OCI-LY7 (cell line): ENCODE data around the gene HTT. TPM values are rescaled to one million over a fixed set of nuclear protein-coding genes. Genes with fewer than 3 reads are reported as not detected.

ENCODE experiments used
- BruUV-seq: library from RNA; stranded (reverse); fragments of 400-500 nt; replicated peaks from 2 replicates; lab custom pipeline; 2021; lab: Mats Ljungman, UMichigan
- CTCF ChIA-PET: fragments of 300-600 bp; sonication (Branson Sonifier 250); formaldehyde crosslinking; loops from one replicate; lab custom pipeline; 2022; ENCODE audit warnings: antibody characterized with exemption; ENCODE audit not compliant: unreplicated experiment; lab: Charles Lee
- POLR2A ChIA-PET: fragments of 300-600 bp; sonication (Branson Sonifier 250); formaldehyde crosslinking; loops from one replicate; lab custom pipeline; 2022; ENCODE audit warnings: antibody characterized with exemption; lab: Charles Lee
- DNase-seq: peaks from one replicate; pipeline ENCODE4 v3.0.0-alpha.2; 2015; ENCODE audit warnings: low spot score
- H2AFZ ChIP-seq: fragments of 200-600 bp; sonication (generic), shearing (Covaris generic); 2 replicates; pipeline ENCODE4 v1.6.1; 2014; ENCODE audit warnings: mild to moderate bottlenecking, antibody characterized with exemption, low read length, moderate library complexity
- H3K27ac ChIP-seq: fragments of 200-600 bp; sonication (generic); 2 replicates; pipeline ENCODE4 v1.5.1; 2014; ENCODE audit warnings: mixed run types, low read depth, mild to moderate bottlenecking, moderate library complexity, low read length, inconsistent platforms; ENCODE audit not compliant: poor library complexity, severe bottlenecking
- H3K36me3 ChIP-seq: fragments of 200-600 bp; sonication (generic); 2 replicates; pipeline ENCODE4 v1.6.1; 2014; ENCODE audit warnings: mild to moderate bottlenecking, antibody characterized with exemption, low read length, moderate library complexity, mixed read lengths; ENCODE audit not compliant: insufficient read depth
- H3K4me1 ChIP-seq: fragments of 200-600 bp; sonication (generic); 2 replicates; pipeline ENCODE4 v1.5.1; 2014; ENCODE audit warnings: mild to moderate bottlenecking, low read length; ENCODE audit not compliant: insufficient read depth, poor library complexity, severe bottlenecking
- H3K4me2 ChIP-seq: fragments of 200-600 bp; sonication (generic); 2 replicates; pipeline ENCODE4 v1.6.1; 2014; ENCODE audit warnings: mild to moderate bottlenecking, low read length
- H3K4me3 ChIP-seq: fragments of 200-600 bp; sonication (generic); 2 replicates; pipeline ENCODE4 v1.5.1; 2014; ENCODE audit warnings: mild to moderate bottlenecking, low read depth, low read length; ENCODE audit not compliant: poor library complexity, severe bottlenecking
- H3K79me2 ChIP-seq: fragments of 200-600 bp; sonication (generic); 2 replicates; pipeline ENCODE4 v1.6.1; 2016; ENCODE audit warnings: low read depth, mild to moderate bottlenecking, low read length, moderate library complexity, mixed read lengths; ENCODE audit not compliant: insufficient read depth
- H3K9me2 ChIP-seq: fragments of 200-600 bp; sonication (generic); 2 replicates; pipeline ENCODE4 v1.6.1; 2016; ENCODE audit warnings: mild to moderate bottlenecking, low read length, mixed read lengths; ENCODE audit not compliant: insufficient read depth
- H3K9me3 ChIP-seq: fragments of 200-600 bp; sonication (generic); 2 replicates; pipeline ENCODE4 v1.6.1; 2014; ENCODE audit warnings: mild to moderate bottlenecking, mixed run types, low read length, mixed read lengths
- H4K20me1 ChIP-seq: fragments of 200-600 bp; sonication (generic); 2 replicates; pipeline ENCODE4 v1.6.1; 2014; ENCODE audit warnings: mild to moderate bottlenecking, antibody characterized with exemption, low read length, moderate library complexity, mixed read lengths; ENCODE audit not compliant: insufficient read depth
- CTCF ChIP-seq: fragments of 200-600 bp; sonication (generic); conservative IDR thresholded peaks from 2 replicates; pipeline ENCODE4 v1.5.1; 2014; ENCODE audit warnings: mild to moderate bottlenecking, antibody characterized with exemption, low read length, moderate library complexity, mixed read lengths
- EZH2phosphoT487 ChIP-seq: fragments of 200-600 bp; sonication (generic); IDR thresholded peaks from 2 replicates; pipeline ENCODE4 v1.6.1; 2018; ENCODE audit warnings: low read depth, borderline replicate concordance, mild to moderate bottlenecking, mixed run types, antibody characterized with exemption, low read length, moderate library complexity, mixed read lengths
- intact Hi-C: fragments of 100-400 bp; cut with micrococcal nuclease; formaldehyde crosslinking; loops from one replicate; pipeline ENCODE4 v1.10.0; 2022; ENCODE audit not compliant: unreplicated experiment
- total RNA-seq, 2 experiments: library from RNA; depleted of rRNA in 1 of 2; stranded (reverse); fragments of >200 nt in 1 of 2; shearing (Covaris generic) in 1 of 2; gene quantifications; 2 replicates each; pipeline ENCODE4 v1.2.3, GENCODE V29; 2014 to 2022

Gene HTT
- total RNA-seq, 2 experiments from 2014 or later = 36.4 to 91.3 TPM

GRCh38 chr4:3203971-3204431 lies 129.5 kb downstream of the HTT start:
- no TSS peak for BruUV-seq
- CTCF ChIA-PET = no interaction called here
- no peaks in the 10 kb centered on the region for H3K9me2 ChIP-seq
- H4K20me1 ChIP-seq = no peaks in the 10 kb centered on the region
- H3K79me2 ChIP-seq = no peaks in the 10 kb centered on the region
- H2AFZ ChIP-seq = no peak overlapping the region
- TF ChIP-seq EZH2phosphoT487 (no peak), CTCF (no peak)
- POLR2A ChIA-PET = no interaction called here
- H3K9me3 ChIP-seq = no peaks in the 10 kb centered on the region
- H3K4me1 ChIP-seq = peaks cover 20% of the 10 kb centered on the region
- peaks cover 73% of the 10 kb centered on the region for H3K36me3 ChIP-seq
- H3K4me2 ChIP-seq = no peak overlapping the region
- no peak overlapping the region for H3K27ac ChIP-seq
- intact Hi-C loops = no loop called here
- H3K4me3 ChIP-seq = no peak overlapping the region
- DNase-seq = no peak

- intact Hi-C loops = no loop called here
- no peaks in the 10 kb centered on the region for H3K9me2 ChIP-seq
- POLR2A ChIA-PET = no interaction called here
- TF ChIP-seq EZH2phosphoT487 (no peak), CTCF (no peak)
- CTCF ChIA-PET = no interaction called here
- BruUV-seq = no TSS peak
- no peak for DNase-seq
- no peaks in the 10 kb centered on the region for H3K79me2 ChIP-seq
- H3K4me3 ChIP-seq = no peak overlapping the region
- H3K36me3 ChIP-seq = peaks cover 73% of the 10 kb centered on the region
- H3K4me1 ChIP-seq = peaks cover 20% of the 10 kb centered on the region
- H3K4me2 ChIP-seq = no peak overlapping the region
- H4K20me1 ChIP-seq = no peaks in the 10 kb centered on the region
- no peaks in the 10 kb centered on the region for H3K9me3 ChIP-seq
- H3K27ac ChIP-seq = no peak overlapping the region
- H2AFZ ChIP-seq = no peak overlapping the region
These were observed 131.5 kb downstream of the HTT start for GRCh38 chr4:3205995-3206394.

GRCh38 chr4:3206439-3207100 lies 132.1 kb downstream of the HTT start:
- Histone ChIP-seq H3K4me1 (peaks cover 17% of the 10 kb centered on the region), H3K9me2 (no peaks in the 10 kb centered on the region), H3K9me3 (no peaks in the 10 kb centered on the region), H3K4me3 (no peak overlapping the region), H3K27ac (no peak overlapping the region), H3K79me2 (no peaks in the 10 kb centered on the region), H3K36me3 (peaks cover 71% of the 10 kb centered on the region), H4K20me1 (no peaks in the 10 kb centered on the region), H2AFZ (no peak overlapping the region), H3K4me2 (no peak overlapping the region)
- no peak for DNase-seq
- intact Hi-C loops = no loop called here
- BruUV-seq = no TSS peak
- TF ChIP-seq EZH2phosphoT487 (no peak), CTCF (no peak)
- CTCF ChIA-PET = no interaction called here
- POLR2A ChIA-PET = no interaction called here
